Femur (tissue), 1 donor: ENCODE results near the gene MESD.
"Not testable (repeated sequence)": the region's sequence is repeated elsewhere in the genome, so short reads cannot be mapped to it uniquely, and the experiment has no call there.

ENCODE experiments used
- DNase-seq: peaks from one replicate; pipeline ENCODE4 v3.0.0-alpha.2; 2017

Gene MESD

DNA sequence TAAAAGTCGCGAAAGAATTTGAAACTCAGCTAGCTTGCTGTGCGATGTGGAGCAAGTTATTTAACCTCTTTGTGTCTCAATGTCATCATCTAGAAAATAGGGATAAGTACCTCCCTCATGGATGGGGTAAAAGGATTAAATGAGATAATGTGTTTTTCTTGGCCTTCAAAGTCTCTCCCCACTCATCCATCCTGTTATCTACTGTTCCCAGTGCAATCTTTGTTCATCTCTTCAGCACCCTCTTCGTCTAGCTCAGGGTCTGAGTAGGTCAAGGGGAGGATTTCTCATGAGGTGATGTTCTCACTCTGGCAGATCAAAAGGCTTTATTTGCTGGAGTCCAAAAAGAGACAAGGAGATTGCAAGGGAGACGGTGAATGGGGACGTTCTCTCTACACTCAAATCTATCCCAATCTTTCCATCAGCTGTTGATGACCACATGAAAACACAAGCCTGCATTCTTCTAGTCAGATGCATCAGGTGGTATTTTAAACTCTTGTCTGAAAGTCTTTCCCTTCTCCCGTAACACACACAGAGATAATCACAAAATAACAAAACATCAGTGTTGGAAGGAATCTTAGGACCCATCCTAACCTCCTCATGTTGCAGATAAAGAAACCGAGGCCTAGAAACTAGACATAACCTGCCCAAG, 1.3 kb downstream of the MESD start:
- no peak for DNase-seq

DNA sequence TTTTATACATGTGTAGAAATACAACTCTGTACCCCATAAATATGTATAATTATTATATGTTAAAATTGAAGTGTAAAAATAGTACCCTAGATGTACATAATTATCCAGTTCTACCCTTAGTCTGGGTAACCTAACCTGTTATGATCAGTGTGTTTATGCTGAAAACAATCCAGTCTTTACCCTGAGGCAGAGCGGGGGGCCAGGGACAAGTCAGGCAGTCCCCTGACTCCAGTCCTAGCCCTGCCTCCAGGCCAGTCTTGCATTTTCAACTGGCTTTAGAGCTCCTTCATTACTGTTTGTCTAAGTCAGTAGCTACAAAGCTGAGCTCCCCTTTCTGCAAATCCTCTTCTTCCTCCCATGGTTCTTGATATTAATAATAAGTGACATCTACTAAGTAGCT, 3.1 kb downstream of the MESD start:
- no peak for DNase-seq

DNA sequence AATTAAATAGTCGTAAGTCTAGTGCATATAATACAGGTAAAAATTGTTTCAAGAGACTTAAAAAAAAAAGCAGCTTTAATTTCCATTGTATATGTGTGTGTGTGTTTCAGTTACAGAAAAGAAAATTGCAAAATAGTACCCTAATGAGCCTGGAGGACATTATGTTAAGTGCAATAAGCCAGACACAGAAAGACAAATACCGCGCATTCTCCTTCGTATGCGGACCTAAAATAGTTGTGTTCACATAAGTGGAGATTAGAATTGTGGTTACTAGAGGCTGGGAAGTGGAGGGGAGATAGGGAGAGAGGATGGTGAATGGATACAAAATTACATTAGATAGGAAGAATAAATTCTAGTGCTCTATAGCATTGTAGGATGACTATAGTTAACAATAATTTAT, 3.6 kb downstream of the MESD start:
- no peak for DNase-seq

DNA sequence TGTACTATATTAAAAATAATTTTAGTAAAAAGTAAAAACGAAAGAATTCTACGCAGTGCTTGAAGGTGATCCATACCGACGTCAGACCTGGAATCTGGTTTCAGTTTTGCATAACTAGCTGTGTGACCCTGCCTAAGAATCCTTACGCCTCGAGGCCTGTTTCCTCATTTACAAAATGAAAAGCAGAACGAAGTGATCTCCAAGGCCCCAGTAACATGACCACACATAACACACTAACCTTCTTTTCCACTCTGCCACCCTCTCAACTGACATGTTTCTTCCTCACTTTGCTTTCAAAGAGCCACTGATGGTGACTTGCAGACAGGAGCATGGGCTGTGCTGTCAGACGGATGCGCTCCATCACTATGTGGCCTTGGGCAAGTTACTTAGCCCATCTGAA, 4.8 kb downstream of the MESD start:
- no peak for DNase-seq

DNA sequence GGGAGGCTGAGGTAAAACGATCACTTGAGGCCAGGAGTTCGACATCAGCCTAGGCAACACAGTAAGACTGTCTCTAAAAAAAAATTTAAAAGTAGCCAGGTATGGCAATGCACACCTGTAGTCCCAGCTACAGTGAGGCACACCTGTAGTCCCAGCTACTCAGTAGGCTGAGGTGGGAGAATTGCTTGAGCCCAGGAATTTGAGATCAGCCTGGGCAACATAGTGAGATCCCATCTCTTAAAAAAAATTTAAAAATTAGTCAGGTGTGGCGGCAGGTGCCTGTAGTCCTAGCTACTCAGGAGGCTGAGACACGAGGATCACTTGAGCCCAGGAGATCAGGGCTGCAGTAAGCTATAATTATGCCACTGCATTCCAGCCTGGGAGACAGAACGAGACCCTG, 6.8 kb downstream of the MESD start:
- DNase-seq: no peak

DNA sequence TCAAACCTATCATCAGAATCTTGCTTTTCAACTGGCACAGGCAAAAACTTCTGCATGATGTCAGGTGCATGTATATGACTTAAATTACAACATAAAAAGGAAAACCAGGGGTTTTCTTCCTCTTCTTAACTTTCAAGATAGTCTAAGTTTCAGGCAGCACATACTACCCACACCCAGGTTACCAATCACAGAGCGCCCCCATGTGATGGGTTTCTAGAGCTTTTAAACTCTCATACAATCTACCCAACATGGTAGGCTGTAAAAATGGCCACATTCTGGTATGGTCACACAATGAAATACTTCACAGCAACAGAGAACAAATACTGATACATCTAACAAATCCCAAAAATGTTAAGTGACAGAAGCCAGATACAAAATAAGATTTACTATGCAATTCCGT, 7.4 kb downstream of the MESD start:
- DNase-seq: no peak

DNA sequence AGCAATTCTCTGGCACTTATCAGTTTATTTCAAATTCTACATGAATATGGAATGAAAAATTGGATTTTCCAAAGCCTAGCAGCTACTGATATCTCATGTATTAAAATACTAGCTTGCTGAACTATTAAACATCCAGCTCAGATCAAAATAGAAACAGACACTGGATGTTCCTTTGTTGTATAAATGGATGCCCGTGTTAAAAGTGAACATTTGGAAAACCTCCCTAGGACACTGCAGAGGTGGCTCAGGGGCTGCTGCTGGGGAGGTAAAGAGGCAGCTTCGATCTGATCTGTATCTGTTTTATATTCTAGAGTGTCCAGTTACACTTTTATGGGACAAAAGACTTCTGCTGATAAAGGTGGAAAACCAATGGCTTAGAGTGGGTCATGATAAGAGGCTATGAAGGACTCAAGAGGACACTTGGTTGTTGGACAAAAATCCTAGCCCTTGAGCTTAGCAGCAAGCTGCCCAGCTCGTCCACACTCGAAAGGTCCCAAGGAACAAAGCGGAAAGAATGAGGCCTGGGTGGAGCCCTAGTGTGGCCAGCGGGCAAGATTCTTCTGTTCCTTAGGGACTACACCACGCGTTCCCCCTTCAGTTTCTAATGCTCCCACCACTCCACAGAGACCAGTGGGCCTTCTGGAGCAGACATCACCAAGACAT, 9.9 kb downstream of the MESD start:
- no peak for DNase-seq

DNA sequence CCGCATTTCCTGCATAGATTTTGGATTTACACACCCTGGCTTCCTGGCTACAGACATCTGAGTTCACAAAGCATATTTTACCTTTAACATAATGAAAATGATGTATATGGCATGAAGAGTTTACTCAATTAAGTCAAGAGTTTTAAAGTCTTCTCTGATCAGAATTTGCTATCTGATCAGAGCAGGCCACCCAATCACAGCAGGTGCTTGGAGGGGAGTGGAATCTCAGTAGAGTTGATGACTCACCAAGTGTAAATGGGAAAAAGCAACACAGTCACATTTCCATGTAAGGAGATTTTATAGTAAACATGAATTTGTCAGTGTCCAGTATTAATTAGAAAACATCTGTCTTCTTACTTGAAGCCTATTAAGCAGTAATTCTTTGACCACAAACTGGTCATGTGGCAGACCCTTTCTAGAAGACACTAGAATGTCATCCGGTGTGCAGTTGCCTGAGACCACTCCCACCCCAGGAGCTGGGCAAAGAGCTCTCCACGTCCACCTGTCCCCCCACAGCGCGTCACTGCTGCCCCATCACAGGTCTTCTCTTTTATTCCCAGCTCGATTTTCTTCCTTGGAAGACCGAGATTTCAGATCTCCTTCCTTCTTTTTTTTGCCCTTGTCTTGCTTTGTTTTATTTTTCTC, 10.8 kb downstream of the MESD start:
- DNase-seq: no peak

DNA sequence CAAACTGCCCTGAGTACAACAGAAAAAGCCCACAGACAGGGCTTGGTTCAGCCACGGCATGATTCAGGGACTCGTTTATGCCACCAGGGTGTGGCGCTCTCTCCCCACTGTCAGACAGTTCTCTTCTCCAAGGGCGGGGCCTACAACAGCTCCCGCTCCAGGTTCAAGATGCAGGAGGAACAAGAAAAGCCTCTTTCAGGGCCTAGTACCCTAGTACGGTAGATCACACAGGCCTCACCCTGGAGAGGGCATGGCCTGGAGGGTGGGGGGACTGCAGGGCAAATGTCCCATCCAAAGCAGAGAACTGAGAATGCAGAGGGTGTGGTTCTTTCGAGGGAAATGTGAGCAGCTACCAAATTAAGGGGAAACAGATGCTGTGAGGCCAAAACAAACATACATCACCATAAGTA, 12.0 kb downstream of the MESD start:
- peak; percentile 73 for DNase-seq

DNA sequence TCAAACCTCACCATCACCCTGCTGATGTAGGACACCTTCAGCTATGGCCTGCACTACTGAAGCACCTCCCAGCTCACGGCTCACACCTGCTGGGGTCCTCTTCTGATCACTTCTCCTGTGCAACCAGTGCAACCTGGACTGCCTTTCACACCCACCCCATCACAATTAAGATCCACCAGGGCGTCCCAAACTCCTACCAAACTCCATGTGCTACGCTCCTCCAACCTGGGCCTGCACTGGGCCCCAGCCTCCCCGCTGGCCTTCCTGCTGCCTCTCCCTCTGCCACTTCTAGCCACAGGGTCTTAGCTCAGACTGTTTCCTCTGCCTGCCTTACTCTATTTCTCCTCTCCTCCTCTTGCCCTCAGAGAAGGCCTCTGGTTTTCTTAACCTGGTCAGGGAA, 12.8 kb downstream of the MESD start:
- DNase-seq: no peak

DNA sequence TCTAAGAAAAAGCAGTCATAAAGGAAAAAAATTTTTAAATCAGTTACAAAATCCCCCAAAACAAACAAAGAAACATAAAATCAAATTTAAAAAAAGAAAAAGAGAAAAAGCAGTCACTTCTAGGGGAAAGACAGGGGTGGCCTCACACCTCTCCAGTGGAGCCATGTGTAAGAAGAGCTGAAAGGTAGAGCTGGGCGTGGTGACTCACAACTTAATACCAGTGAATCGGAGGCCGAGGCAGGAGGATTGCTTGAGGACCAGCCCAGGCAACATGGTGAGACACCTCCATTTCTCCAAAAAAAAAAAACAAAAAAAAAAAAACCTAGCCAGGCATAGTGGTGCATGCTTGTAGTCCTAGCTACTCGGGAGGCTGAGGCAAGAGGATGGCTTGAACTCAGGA, 14.7 kb downstream of the MESD start:
- DNase-seq: no peak

DNA sequence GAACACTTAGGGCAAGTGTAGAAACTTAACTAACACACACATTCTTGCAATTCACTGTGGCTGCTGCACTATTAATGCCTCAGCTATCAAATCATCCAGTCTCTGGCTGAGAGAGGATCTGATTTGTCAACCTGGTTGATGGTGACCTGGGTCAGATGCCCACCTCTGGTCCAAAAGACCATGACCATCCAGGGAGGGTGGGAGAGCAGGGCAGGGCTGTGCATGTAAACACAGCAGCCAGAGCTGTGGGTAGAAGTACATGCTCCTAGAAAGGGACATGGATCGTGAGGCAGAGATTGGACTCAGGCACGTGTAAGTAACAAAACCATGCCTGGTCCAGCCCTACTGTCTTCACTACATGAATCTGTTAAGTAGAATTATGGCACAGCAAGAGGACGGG, 17.3 kb downstream of the MESD start:
- DNase-seq: no peak

DNA sequence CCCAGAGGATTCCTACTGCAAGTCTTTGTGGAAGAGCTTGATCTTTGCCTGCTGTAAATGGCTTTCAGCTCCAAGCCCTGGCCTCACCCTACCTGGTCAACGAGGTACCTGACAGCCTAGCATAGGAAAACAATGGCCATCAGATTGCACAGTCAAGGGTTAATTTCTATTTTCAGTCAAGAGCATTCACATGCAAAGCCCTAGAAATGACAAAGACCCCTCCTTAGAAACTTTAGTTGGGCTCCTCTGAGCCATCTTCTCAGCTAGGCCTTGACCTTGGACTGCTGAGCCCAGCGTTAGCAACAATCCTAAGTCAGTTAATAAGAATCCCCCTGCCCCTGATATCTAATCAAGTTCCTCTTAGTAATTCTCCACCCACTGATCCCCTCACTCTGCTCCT, 18.5 kb downstream of the MESD start:
- no peak for DNase-seq

DNA sequence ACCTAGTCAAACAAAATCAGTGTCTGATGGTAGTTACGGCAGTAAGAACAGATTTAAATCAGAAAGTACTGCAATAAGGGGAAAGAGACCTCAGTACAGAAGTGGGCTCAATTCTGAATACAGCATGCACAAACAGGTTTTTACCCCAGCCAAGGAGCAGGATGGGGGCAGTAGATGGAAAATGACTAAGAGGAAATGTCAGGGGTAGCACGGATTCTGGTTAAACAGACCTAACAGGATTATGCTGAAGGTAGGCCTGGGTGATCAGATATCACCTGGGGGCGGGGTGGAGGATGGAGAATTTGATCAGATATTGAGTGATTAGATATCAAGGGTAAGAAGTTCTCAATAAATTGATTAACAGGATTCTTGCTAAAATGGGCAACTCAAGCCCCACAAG, 19.0 kb downstream of the MESD start:
- DNase-seq: no peak

DNA sequence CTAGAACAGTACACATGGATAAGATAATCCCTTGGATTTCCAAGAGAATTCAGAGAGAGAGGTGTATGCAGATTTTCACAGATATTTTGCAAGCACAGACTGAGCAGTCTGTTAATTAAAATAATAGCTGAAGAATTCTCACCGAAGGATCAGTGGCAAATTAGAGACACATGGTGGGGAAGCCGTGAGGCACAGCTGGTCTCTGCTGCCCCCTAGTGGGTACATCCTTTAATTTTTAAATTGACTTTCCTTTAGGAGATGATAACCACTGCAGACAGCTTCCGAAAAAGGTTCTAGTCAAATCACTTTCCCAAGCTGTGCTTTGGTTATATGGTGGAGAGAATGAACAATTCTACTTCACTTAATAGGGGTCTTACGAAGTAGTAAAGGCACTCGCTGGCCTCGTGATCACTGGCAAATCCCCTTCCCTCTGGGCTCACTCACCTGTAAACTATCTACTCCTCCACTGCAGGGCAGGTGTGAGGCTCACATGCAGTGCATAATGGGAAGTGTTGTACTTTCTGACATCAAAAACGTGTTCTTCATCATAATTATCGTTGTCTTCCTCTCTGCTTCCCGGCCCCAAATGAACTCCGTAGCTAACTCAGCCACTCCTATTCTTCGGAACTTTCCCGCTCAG, 19.5 kb downstream of the MESD start:
- DNase-seq: peak; percentile 74

DNA sequence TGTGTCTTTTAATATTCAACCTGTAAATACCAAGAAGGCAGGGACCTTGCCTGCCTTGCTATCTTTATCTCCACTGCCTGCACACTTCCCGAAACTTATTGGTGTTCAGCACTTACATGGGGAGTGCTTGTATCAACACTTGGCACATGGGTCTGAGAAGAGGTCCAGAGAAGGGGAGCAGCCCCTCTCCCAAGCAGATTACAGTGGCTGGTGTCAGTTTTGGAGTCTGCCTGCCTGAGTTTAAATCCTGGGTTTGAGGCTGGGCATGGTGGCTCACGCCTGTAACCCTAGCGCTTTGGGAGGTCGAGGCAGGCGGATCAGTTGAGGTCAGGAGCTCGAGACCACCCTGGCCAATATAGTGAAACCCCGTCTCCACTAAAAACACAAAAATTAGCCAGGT, 20.3 kb downstream of the MESD start:
- DNase-seq: no peak

DNA sequence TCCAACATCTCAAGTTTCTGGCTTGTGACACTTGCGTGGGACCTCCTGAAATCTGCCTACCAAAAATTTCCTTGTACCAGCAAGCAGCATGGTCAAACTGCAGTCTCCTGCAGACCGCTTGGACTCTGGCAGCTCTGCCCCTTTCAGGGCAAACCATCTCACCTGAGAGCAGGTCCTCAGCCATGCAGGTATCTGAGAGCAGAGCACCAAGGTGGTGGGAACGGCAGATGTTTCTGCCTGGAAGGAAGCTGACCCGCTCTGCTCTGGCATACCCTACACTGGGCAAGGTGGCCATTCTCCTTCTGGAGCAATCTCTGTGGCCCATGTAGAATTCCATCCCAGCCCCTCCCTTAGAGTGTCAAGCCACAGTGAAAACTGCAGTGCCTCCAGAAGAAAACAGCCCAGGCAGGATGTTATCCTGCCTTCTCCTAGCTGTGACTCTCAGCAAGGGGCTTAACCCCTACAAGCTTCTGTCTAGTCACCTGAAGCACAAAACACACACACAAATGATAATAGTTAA, 21.6 kb downstream of the MESD start:
- no peak for DNase-seq

DNA sequence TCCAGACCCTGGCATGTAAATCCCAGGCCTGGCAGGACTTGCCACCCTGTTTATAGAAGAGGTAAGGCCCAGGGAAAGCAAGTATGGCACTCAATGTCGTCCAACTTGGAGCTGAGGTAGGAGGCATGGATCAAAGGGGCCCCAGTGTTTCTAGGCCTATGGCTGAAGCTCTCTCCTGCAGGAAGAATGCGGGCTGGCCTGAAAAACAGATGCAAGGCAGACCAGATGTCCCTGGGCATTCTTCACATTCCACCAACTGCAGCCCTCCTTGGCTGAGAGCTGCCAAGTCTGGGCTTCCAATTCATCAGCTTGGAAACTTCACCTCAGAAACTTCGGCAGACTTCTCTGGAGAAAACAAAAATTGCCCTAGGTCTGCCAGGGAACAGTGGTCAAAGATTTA, 22.2 kb downstream of the MESD start:
- peak; percentile 70 for DNase-seq

DNA sequence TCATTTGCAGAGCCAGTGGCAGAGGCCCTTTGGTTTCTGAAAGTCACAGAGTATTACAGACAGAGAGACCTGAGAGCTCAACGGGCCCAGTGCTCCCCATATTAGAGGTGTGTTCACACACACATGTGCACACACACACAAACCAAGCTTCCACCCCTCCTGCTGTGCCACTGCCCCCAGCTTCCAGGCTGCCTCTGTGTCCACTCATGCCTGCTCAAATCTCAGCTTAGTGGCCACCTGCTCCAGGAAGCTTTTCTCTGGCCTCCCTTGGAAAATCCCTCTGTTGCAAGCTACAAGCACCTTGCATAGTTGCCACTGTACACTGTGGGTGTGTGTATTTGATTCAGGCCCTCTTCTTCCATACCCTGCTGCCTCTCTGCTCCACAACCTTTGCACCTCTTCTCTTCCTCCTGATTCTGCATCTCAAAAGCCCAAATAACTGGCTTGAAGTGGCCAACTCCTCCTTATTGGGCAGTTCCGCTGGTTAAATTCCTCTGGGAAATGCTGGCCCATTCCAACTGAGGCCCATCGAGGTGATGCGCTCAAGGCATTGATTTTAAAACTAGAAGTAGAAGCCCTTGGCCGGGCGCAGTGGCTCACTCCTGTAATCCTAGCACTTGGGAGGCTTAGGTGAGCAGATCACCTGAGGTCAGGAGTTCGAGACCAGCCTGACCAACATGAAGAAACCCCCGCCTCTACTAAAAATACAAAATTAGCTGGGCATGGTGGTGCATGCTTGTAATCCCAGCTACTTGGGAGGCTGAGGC, 23.0 kb downstream of the MESD start:
- DNase-seq: no peak

DNA sequence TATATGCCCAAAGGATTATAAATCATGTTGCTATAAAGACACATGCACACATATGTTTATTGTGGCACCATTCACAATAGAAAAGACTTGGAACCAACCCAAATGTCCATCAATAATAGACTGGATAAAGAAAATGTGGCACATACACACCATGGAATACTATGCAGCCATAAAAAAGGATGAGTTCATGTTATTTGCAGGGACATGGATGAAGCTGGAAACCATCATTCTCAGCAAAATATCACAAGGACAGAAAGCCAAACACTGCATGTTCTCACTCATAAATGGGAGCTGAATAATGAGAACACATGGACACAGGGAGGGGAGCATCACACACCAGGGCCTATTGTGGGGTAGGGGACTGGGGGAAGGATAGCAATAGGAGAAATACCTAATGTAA, 24.2 kb downstream of the MESD start:
- not testable (repeated sequence) for DNase-seq

DNA sequence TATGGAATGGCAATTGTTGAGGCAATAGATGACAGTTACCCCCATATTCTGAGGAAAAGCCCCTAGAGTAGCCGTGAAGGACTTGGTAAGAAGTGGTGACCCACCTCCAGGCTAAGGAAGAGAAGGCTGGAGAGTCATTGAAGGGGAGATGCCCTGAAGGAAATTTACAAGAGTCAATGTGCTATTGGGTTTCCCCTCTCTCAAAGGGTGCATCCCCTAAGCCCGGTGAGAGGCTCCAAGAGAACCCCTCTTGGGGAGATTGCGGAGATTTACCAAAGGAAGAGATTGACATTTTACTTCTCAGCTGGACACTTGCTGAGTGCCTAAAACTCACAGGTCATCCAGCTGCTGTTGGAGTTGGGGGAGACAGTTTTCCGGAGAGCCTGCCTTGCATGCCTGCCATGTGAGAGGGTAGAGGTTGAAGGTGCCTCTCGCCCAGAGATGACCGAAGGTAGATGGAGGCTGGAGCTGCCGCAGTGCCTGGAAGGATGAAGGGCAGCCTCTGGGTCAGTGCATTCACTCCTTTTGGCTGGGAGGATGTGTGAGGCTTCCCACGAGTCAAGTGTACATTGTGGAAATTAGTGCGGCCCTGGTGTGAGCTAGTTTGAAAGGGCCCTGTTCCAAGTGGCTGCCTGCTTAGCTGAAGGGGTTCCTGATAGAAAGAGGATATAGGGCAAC, 30.7 kb downstream of the MESD start:
- DNase-seq: no peak

DNA sequence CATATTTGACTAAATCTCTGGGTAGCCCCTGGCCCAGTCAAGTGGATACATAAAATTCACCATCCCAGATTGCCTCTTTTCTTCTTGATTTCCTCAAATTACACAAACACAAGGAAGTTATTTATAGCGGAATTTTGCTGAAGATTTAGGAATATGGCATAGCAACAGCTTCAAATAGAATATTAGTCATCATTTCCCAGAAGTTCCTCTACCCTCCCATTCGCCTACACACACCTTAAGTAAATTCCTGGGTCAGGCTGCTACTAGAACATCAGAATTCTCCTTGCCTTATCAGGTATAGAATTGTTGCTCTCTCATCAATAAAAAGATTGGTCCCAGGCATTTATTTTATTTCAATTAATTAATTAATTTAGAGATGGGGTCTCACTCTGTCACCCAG, 31.6 kb downstream of the MESD start:
- DNase-seq: no peak

DNA sequence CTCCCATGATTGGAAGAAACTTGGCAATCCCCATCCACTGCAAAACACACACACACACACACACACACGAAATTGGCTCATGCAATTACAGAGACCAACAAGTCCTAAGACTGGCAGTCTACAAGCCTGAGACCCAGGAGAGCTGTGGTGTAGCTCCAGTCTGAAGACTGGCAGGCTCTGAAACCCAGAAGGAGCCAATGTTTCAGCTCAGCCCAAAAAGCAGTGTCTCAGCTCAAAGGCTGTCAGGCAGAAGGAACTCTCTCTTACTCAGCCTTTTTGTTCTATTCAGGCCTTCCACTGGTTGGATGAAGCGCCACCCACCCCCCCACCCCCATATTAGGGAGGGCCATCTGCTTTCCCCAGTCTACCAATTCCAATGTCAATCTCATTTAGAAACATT, 32.1 kb downstream of the MESD start:
- DNase-seq: no peak
